ENCODE measurements around the gene SORBS2.
A peak's percentile ranks its signal among the peaks of the same experiment; 100 is the strongest.
"Not testable (repeated sequence)": the region's sequence is repeated elsewhere in the genome, so short reads cannot be mapped to it uniquely, and the experiment has no call there.

Gene SORBS2

GRCh38 chr4:185734214-185734613 is 77.8 kb downstream of the SORBS2 start:
- no peak for DNase-seq

GRCh38 chr4:185730849-185731608 is 81.0 kb downstream of the SORBS2 start:
- DNase-seq: no peak

- peak in 1 of 5 donors; percentile 4 for DNase-seq
Measured at GRCh38 chr4:185730387-185730786, 81.6 kb downstream of the SORBS2 start.

- DNase-seq: no peak
Measured at GRCh38 chr4:185729391-185729804, 82.6 kb downstream of the SORBS2 start.

GRCh38 chr4:185728893-185729292 is 83.1 kb downstream of the SORBS2 start:
- DNase-seq: no peak

- no peak for DNase-seq
Measured at GRCh38 chr4:185726931-185727330, 85.1 kb downstream of the SORBS2 start.

GRCh38 chr4:185723631-185724260 is 88.2 kb downstream of the SORBS2 start:
- DNase-seq: no peak

GRCh38 chr4:185722029-185722316 is 90.0 kb downstream of the SORBS2 start:
- no peak for DNase-seq

GRCh38 chr4:185721190-185722028 is 90.6 kb downstream of the SORBS2 start:
- no peak for DNase-seq

- DNase-seq: no peak
Measured at GRCh38 chr4:185719500-185719858, 92.5 kb downstream of the SORBS2 start.

- DNase-seq: no peak
Measured at GRCh38 chr4:185718578-185719499, 93.2 kb downstream of the SORBS2 start.

GRCh38 chr4:185717377-185717741 is 94.6 kb downstream of the SORBS2 start:
- DNase-seq: no peak

- DNase-seq: no peak
Measured at GRCh38 chr4:185716577-185717376, 95.2 kb downstream of the SORBS2 start.

- DNase-seq: no peak
Measured at GRCh38 chr4:185716141-185716551, 95.8 kb downstream of the SORBS2 start.

- not testable (repeated sequence) for DNase-seq
Measured at GRCh38 chr4:185714524-185714923, 97.5 kb downstream of the SORBS2 start.

- DNase-seq: no peak
Measured at GRCh38 chr4:185713731-185714130, 98.3 kb downstream of the SORBS2 start.

GRCh38 chr4:185713272-185713671 is 98.7 kb downstream of the SORBS2 start:
- no peak for DNase-seq

- no peak for DNase-seq
Measured at GRCh38 chr4:185712350-185713024, 99.5 kb downstream of the SORBS2 start.

GRCh38 chr4:185711726-185712125 is 100.3 kb downstream of the SORBS2 start:
- no peak for DNase-seq

- no peak for DNase-seq
Measured at GRCh38 chr4:185710487-185710995, 101.5 kb downstream of the SORBS2 start.
